MCF 10A (cell line): Measurements from ENCODE around the gene CHID1. TPM values are rescaled to one million over a fixed set of nuclear protein-coding genes. Genes with fewer than 3 reads are reported as not detected.
A peak's percentile ranks its signal among the peaks of the same experiment; 100 is the strongest.

Experiments
- BruUV-seq: library from RNA; stranded (reverse); fragments of 400-500 nt; replicated peaks from 2 replicates; lab custom pipeline; 2021; lab: Mats Ljungman, UMichigan
- CTCF ChIA-PET: fragments of 300-600 bp; sonication (Branson Sonifier 250); formaldehyde crosslinking; extraction: SDS; loops from one replicate; lab custom pipeline; 2021; ENCODE audit warnings: antibody characterized with exemption, inconsistent platforms; lab: Yijun Ruan, JAX
- POLR2A ChIA-PET: fragments of 300-600, 350-650 bp; sonication (Branson Sonifier 250); formaldehyde crosslinking; extraction: SDS; loops from one replicate; lab custom pipeline; 2020; ENCODE audit warnings: antibody characterized with exemption, inconsistent platforms; lab: Yijun Ruan, JAX
- DNase-seq: peaks from one replicate; pipeline ENCODE4 v3.0.0-alpha.2; 2018; ENCODE audit not compliant: unreplicated experiment
- H3K27ac Mint-ChIP-seq: one replicate; pipeline ENCODE4 v1.8.0; 2022; ENCODE audit warnings: mild to moderate bottlenecking, low read depth, mixed read lengths; ENCODE audit not compliant: unreplicated experiment
- H3K27me3 Mint-ChIP-seq: one replicate; pipeline ENCODE4 v1.8.0; 2022; ENCODE audit warnings: mixed read lengths; ENCODE audit not compliant: insufficient read depth, unreplicated experiment
- H3K36me3 Mint-ChIP-seq: one replicate; pipeline ENCODE4 v1.8.0; 2022; ENCODE audit warnings: mild to moderate bottlenecking, moderate library complexity, mixed read lengths; ENCODE audit not compliant: insufficient read depth, unreplicated experiment
- H3K4me1 Mint-ChIP-seq: one replicate; pipeline ENCODE4 v1.8.0; 2022; ENCODE audit warnings: mixed read lengths; ENCODE audit not compliant: insufficient read depth, unreplicated experiment
- H3K4me3 Mint-ChIP-seq: one replicate; pipeline ENCODE4 v1.8.0; 2022; ENCODE audit warnings: mild to moderate bottlenecking, moderate library complexity, mixed read lengths; ENCODE audit not compliant: unreplicated experiment
- H3K9me3 Mint-ChIP-seq: one replicate; pipeline ENCODE4 v1.8.0; 2022; ENCODE audit warnings: mixed read lengths; ENCODE audit not compliant: unreplicated experiment
- intact Hi-C: fragments of 100-400 bp; cut with micrococcal nuclease; formaldehyde crosslinking; loops from 2 replicates; pipeline ENCODE4 v1.14.1; 2022
- total RNA-seq: library from RNA; stranded (reverse); gene quantifications from 2 replicates; pipeline ENCODE4 v1.2.3, GENCODE V29; 2022
- TF ChIP-seq, protein P1 (sequence below): fragments of 200-600 bp; IDR thresholded peaks from one replicate; pipeline ENCODE4 v1.8.0; 2022; ENCODE audit warnings: antibody characterized with exemption, mild to moderate bottlenecking; ENCODE audit not compliant: unreplicated experiment

Gene CHID1
- total RNA-seq, 1 experiment from 2014 or later, result 94.8 TPM

DNA sequence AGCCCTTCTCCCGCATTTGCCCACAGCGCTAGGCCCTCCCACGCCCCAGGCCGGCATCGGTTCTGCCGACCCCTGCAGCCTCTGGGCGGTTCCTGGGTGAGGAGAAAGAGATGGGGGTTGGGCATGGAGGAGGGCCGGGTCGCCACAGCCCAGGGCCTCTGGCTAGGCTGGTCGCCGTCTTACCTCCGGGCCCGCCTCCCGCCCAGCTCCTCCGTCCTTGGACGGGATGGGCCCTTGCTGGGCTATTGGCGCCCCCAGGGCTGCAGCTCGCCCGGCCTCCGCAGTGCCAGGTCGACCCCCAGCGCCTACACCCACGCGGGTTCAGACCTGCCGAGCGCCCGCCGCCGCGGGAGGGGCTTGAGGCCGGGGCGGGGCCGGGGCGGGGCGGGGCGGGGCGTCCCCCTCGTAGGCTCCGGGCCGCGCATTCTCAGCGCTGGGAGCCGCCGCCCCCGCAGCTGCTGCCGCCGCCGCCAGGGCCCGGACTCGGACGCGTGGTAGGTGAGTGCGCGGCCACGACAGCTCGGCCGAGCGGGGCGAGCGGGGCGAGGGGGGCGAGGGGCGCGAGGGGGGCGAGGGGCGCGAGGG is 78.0 kb downstream of the CHID1 start, which contains the start of gene CD151:
Gene CD151 (plus strand): TSS at position 424 of the 585 bp plus-strand sequence. CDS start 3,118 bp downstream, outside the sequence.
- Mint-ChIP-seq H3K4me3 (peak within 1 kb of the TSS; percentile 81), H3K27me3 (no peaks in the 10 kb centered on the region), H3K9me3 (no peaks in the 10 kb centered on the region), H3K4me1 (peaks cover 17% of the 10 kb centered on the region), H3K36me3 (peaks cover 40% of the 10 kb centered on the region), H3K27ac (peak within 1 kb of the TSS; percentile 94)
- ChIA-PET POLR2A (interaction anchor here (0.6 to 11.4 kb wide), 9 partner anchors 8 to 256 kb away, joined by 3 to 274 read pairs (median 4); partner anchors contain the start of genes AP2A2, PHRF1, PNPLA2 and POLR2L), CTCF (no interaction called here)
- DNase-seq, result peak; percentile 68
- TF ChIP-seq, protein P1, sequence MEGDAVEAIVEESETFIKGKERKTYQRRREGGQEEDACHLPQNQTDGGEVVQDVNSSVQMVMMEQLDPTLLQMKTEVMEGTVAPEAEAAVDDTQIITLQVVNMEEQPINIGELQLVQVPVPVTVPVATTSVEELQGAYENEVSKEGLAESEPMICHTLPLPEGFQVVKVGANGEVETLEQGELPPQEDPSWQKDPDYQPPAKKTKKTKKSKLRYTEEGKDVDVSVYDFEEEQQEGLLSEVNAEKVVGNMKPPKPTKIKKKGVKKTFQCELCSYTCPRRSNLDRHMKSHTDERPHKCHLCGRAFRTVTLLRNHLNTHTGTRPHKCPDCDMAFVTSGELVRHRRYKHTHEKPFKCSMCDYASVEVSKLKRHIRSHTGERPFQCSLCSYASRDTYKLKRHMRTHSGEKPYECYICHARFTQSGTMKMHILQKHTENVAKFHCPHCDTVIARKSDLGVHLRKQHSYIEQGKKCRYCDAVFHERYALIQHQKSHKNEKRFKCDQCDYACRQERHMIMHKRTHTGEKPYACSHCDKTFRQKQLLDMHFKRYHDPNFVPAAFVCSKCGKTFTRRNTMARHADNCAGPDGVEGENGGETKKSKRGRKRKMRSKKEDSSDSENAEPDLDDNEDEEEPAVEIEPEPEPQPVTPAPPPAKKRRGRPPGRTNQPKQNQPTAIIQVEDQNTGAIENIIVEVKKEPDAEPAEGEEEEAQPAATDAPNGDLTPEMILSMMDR, result no peak
- no TSS peak for BruUV-seq
- intact Hi-C loops, result no loop called here

DNA sequence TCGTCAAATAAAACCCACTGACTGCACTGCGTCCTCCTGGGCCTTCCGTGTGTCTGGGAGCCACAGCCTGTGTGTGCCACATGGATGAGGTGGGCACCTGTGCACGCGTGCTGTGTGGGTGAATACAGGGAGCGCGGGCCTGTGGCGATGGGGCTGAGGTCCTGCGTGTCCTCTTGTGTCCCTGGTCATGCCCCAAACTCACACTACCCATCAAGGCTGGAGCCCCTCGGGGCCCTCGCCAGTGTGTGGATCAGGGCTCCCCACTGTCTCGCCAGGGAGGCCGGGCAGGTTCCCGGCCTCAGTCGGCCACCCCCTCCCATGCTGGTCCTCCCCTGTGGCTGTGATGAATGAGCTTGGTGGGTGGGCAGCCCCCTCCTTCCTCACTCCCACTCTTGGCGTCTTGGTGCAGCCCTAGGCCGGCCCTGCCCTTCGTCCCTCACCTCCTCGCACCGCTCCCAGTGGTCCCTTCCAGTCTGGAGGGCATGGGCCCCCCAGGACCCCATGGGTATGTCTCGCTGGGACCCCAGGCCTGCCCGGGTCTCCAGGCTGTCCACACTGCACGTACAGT is 78.6 kb downstream of the CHID1 start:
- H3K27ac Mint-ChIP-seq, result no peak overlapping the region
- CTCF ChIA-PET, result no interaction called here

DNA sequence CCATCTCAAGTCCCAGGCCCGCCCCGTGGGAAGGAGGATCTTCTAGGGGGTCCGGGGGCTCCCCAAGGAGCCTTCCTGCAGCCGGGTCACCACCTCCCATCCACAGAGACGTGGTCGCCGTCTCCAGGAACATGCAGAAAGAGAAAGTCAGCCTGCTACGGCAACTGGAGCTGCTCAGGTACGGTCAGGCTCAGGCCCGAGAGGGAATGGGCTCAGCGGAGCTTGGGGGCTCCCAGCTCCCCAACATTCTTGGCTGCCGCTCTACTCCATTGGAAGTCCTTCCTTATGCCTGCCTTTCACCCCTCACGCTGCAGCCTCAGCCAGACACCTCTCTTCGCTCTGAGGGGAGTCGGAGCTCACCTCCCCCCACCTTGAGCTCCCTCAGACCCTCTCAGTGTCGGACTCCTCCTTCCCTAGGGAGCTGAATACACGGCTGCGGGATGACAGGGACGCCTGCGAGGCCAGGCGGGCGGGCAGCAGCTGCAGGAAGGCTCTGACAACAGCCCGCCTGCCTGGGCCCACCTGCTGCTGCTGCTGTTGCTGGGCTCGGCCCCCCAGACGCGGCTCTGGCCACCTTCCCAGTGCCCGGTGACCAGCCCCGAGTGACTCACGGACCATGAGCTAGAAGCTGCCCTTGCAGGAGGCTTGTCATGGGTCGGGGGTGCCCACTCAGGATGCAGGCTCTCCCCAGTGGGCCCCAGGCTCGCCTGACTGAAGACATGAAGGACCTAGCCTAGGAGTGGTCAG is 79.3 kb downstream of the CHID1 start:
- no peak overlapping the region for H3K27ac Mint-ChIP-seq
- TF ChIP-seq, protein P1, result no peak
- ChIA-PET CTCF (no interaction called here), POLR2A (interaction anchor here (0.5 to 11.4 kb wide), 8 partner anchors 12 to 296 kb away, joined by 3 to 274 read pairs (median 4); partner anchors contain the start of genes AP2A2, HRAS, PNPLA2 and POLR2L)
- H3K36me3 Mint-ChIP-seq, result peaks cover 27% of the 10 kb centered on the region
- BruUV-seq, result no TSS peak
- peaks cover 17% of the 10 kb centered on the region for H3K4me1 Mint-ChIP-seq
- H3K9me3 Mint-ChIP-seq, result no peaks in the 10 kb centered on the region
- no peaks in the 10 kb centered on the region for H3K27me3 Mint-ChIP-seq
- H3K4me3 Mint-ChIP-seq, result peak overlapping the region; percentile 46
- DNase-seq, result no peak
- intact Hi-C loops, result no loop called here

More for the DNA sequence above, 78.6 kb downstream of the CHID1 start:
- Mint-ChIP-seq H3K9me3 (no peaks in the 10 kb centered on the region), H3K27me3 (no peaks in the 10 kb centered on the region), H3K4me1 (peaks cover 17% of the 10 kb centered on the region), H3K4me3 (peak overlapping the region; percentile 81), H3K36me3 (peaks cover 34% of the 10 kb centered on the region)
- TF ChIP-seq, protein P1, result no peak
- POLR2A ChIA-PET, result interaction anchor here (0.5 to 11.4 kb wide), 10 partner anchors 7 to 296 kb away, joined by 3 to 274 read pairs (median 4); partner anchors contain the start of genes AP2A2, HRAS, PNPLA2 and POLR2L
- DNase-seq, result no peak
- intact Hi-C loops, result no loop called here
- BruUV-seq, result no TSS peak
